HEK293 (cell line): ENCODE results near the gene SYAP1.
"Not testable (repeated sequence)": the region's sequence is repeated elsewhere in the genome, so short reads cannot be mapped to it uniquely, and the experiment has no call there.

Experiments used
- CTCF ChIA-PET: fragments of 350-600 bp; formaldehyde crosslinking; extraction: SDS; loops from one replicate; lab custom pipeline; 2021; ENCODE audit warnings: antibody characterized with exemption; lab: Yijun Ruan, JAX
- POLR2A ChIA-PET: fragments of 300-600 bp; formaldehyde crosslinking; extraction: SDS; loops from one replicate; lab custom pipeline; 2020; ENCODE audit warnings: antibody characterized with exemption, inconsistent platforms; lab: Yijun Ruan, JAX
- H3K27ac ChIP-seq: fragments of 200-500 bp; sonication (Bioruptor generic); 2 replicates; pipeline ENCODE4 v1.5.1; 2014; ENCODE audit warnings: low read depth, low read length, control low read depth, inconsistent platforms; ENCODE audit errors: extremely low read depth
- H3K36me3 ChIP-seq, 2 experiments: fragments of 200-500 bp in 1 of 2; sonication (Bioruptor generic) in 1 of 2; 1 replicate in 1 of 2; 2 replicates in 1 of 2; pipeline ENCODE4 v1.5.1; 2014 to 2017; ENCODE audit warnings: inconsistent platforms in 2 of 2, low read length in 2 of 2; ENCODE audit not compliant: control insufficient read depth in 2 of 2, insufficient read depth in 1 of 2
- H3K4me1 ChIP-seq: fragments of 200-500 bp; sonication (Bioruptor generic); 2 replicates; pipeline ENCODE4 v1.5.1; 2014; ENCODE audit warnings: mild to moderate bottlenecking, low read length, inconsistent platforms; ENCODE audit not compliant: control insufficient read depth, insufficient read depth
- H3K4me3 ChIP-seq: 2 replicates; pipeline ENCODE4 v1.5.1; 2011; ENCODE audit warnings: low read depth, mild to moderate bottlenecking, control low read depth, low read length, moderate library complexity
- H3K9me3 ChIP-seq: fragments of 200-500 bp; sonication (Bioruptor generic); 2 replicates; pipeline ENCODE4 v1.5.1; 2014; ENCODE audit warnings: low read depth, low read length, inconsistent platforms; ENCODE audit not compliant: control insufficient read depth, insufficient read depth
- MZF1 ChIP-seq: fragments of 450-650 bp; formaldehyde crosslinking; IDR thresholded peaks from 2 replicates; pipeline ENCODE4 v1.5.1; 2017; ENCODE audit warnings: missing biosample characterization, missing genetic modification characterization, borderline replicate concordance
- ZBTB1 ChIP-seq: fragments of 450-650 bp; formaldehyde crosslinking; IDR thresholded peaks from 2 replicates; pipeline ENCODE4 v1.5.1; 2016; ENCODE audit warnings: missing biosample characterization, missing genetic modification characterization
- ZBTB6 ChIP-seq: fragments of 450-650 bp; formaldehyde crosslinking; IDR thresholded peaks from 2 replicates; pipeline ENCODE4 v1.5.1; 2017; ENCODE audit warnings: missing biosample characterization, missing genetic modification characterization
- ZFHX2 ChIP-seq: fragments of 450-650 bp; formaldehyde crosslinking; conservative IDR thresholded peaks from 2 replicates; pipeline ENCODE4 v1.5.1; 2016; ENCODE audit warnings: missing biosample characterization, missing genetic modification characterization
- ZNF175 ChIP-seq: fragments of 450-650 bp; formaldehyde crosslinking; IDR thresholded peaks from 2 replicates; pipeline ENCODE4 v1.5.1; 2016; ENCODE audit warnings: missing biosample characterization, missing genetic modification characterization
- ZNF211 ChIP-seq: fragments of 450-650 bp; formaldehyde crosslinking; IDR thresholded peaks from 2 replicates; pipeline ENCODE4 v1.5.1; 2016; ENCODE audit warnings: low read depth, missing biosample characterization, missing genetic modification characterization
- ZNF266 ChIP-seq: fragments of 450-650 bp; formaldehyde crosslinking; IDR thresholded peaks from 2 replicates; pipeline ENCODE4 v1.5.1; 2016; ENCODE audit warnings: missing biosample characterization, missing genetic modification characterization, low read depth
- ZNF311 ChIP-seq: fragments of 450-650 bp; formaldehyde crosslinking; IDR thresholded peaks from 2 replicates; pipeline ENCODE4 v1.5.1; 2017; ENCODE audit warnings: missing biosample characterization, missing genetic modification characterization, borderline replicate concordance
- ZNF335 ChIP-seq: fragments of 450-650 bp; formaldehyde crosslinking; conservative IDR thresholded peaks from 2 replicates; pipeline ENCODE4 v1.5.1; 2016; ENCODE audit warnings: missing biosample characterization, missing genetic modification characterization
- ZNF366 ChIP-seq: fragments of 450-650 bp; formaldehyde crosslinking; conservative IDR thresholded peaks from 2 replicates; pipeline ENCODE4 v1.5.1; 2016; ENCODE audit warnings: missing biosample characterization, missing genetic modification characterization
- ZNF37A ChIP-seq: fragments of 450-650 bp; IDR thresholded peaks from 2 replicates; pipeline ENCODE4 v1.5.1; 2018; ENCODE audit warnings: missing biosample characterization, missing genetic modification characterization
- ZNF398 ChIP-seq: fragments of 450-650 bp; formaldehyde crosslinking; IDR thresholded peaks from 2 replicates; pipeline ENCODE4 v1.5.1; 2017; ENCODE audit warnings: missing biosample characterization, missing genetic modification characterization
- ZNF514 ChIP-seq: fragments of 450-650 bp; formaldehyde crosslinking; IDR thresholded peaks from 2 replicates; pipeline ENCODE4 v1.5.1; 2016; ENCODE audit warnings: missing biosample characterization, missing genetic modification characterization
- ZNF555 ChIP-seq: fragments of 450-650 bp; formaldehyde crosslinking; conservative IDR thresholded peaks from 2 replicates; pipeline ENCODE4 v1.5.1; 2017; ENCODE audit warnings: missing biosample characterization, mild to moderate bottlenecking, missing genetic modification characterization, inconsistent platforms
- ZNF558 ChIP-seq: fragments of 450-650 bp; formaldehyde crosslinking; IDR thresholded peaks from 2 replicates; pipeline ENCODE4 v1.5.1; 2016; ENCODE audit warnings: missing biosample characterization, missing genetic modification characterization
- ZNF571 ChIP-seq: fragments of 450-650 bp; formaldehyde crosslinking; IDR thresholded peaks from 2 replicates; pipeline ENCODE4 v1.5.0; 2017; ENCODE audit warnings: missing biosample characterization, missing genetic modification characterization
- ZNF596 ChIP-seq: fragments of 450-650 bp; IDR thresholded peaks from 2 replicates; pipeline ENCODE4 v1.5.0; 2018; ENCODE audit warnings: missing biosample characterization, mild to moderate bottlenecking, missing genetic modification characterization, moderate library complexity
- ZNF600 ChIP-seq: fragments of 450-650 bp; formaldehyde crosslinking; IDR thresholded peaks from 2 replicates; pipeline ENCODE4 v1.5.1; 2016; ENCODE audit warnings: missing biosample characterization, missing genetic modification characterization
- TF ChIP-seq, protein P1 (sequence below): fragments of 450-650 bp; formaldehyde crosslinking; IDR thresholded peaks from 2 replicates; pipeline ENCODE4 v1.5.1; 2016; ENCODE audit warnings: missing biosample characterization, missing genetic modification characterization

The SYAP1 gene

GRCh38 chrX:16778993-16779392, 59.6 kb downstream of the SYAP1 start:
- POLR2A ChIA-PET: no interaction called here
- TF ChIP-seq ZNF211 (tag by site-specific recombination) (no peak), ZNF266 (no peak), ZFHX2 (tag by site-specific recombination) (no peak), MZF1 (tag by site-specific recombination) (no peak), ZNF311 (no peak), ZNF366 (tag by site-specific recombination) (no peak), ZNF555 (no peak), ZNF37A (no peak), ZNF175 (tag by site-specific recombination) (no peak), ZNF335 (no peak), ZBTB6 (tag by site-specific recombination) (no peak)
- TF ChIP-seq, protein P1, sequence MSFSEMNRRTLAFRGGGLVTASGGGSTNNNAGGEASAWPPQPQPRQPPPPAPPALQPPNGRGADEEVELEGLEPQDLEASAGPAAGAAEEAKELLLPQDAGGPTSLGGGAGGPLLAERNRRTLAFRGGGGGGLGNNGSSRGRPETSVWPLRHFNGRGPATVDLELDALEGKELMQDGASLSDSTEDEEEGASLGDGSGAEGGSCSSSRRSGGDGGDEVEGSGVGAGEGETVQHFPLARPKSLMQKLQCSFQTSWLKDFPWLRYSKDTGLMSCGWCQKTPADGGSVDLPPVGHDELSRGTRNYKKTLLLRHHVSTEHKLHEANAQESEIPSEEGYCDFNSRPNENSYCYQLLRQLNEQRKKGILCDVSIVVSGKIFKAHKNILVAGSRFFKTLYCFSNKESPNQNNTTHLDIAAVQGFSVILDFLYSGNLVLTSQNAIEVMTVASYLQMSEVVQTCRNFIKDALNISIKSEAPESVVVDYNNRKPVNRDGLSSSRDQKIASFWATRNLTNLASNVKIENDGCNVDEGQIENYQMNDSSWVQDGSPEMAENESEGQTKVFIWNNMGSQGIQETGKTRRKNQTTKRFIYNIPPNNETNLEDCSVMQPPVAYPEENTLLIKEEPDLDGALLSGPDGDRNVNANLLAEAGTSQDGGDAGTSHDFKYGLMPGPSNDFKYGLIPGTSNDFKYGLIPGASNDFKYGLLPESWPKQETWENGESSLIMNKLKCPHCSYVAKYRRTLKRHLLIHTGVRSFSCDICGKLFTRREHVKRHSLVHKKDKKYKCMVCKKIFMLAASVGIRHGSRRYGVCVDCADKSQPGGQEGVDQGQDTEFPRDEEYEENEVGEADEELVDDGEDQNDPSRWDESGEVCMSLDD (tag by site-specific recombination): no peak
- Histone ChIP-seq H3K36me3 (no peaks in the 10 kb centered on the region), H3K4me3 (no peak overlapping the region), H3K9me3 (no peaks in the 10 kb centered on the region), H3K4me1 (no peaks in the 10 kb centered on the region), H3K27ac (no peak overlapping the region)
- CTCF ChIA-PET: interaction anchor here (0.6 kb wide), 1 partner anchor 46 kb away, joined by 4 read pairs; no protein-coding TSS in a partner anchor

DNA sequence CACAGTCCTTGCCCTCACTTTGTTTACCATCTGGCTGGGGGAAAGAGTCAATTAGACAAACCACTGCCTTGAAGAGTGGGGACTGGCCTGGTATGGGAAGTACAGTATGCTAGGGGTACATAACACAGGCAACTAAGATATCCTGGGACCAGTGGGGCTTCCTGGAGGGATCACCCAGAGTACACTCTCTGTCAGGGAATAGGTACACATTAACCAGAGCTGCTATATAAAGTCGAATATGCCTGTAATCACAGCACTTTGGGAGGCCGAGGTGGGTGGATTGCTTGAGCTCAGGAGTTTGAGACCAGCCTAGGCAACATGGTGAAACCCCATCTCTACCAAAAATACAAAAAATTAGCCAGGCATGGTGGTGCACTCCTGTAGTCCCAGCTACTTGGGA, 60.4 kb downstream of the SYAP1 start:
- H3K4me1 ChIP-seq: not testable (repeated sequence)

GRCh38 chrX:16783452-16783851, 64.0 kb downstream of the SYAP1 start:
- ChIA-PET POLR2A (interaction anchor here (1.5 kb wide), 1 partner anchor 12 kb away, joined by 10 read pairs; no protein-coding TSS in a partner anchor), CTCF (no interaction called here)
- TF ChIP-seq ZNF398 (tag by site-specific recombination) (no peak), ZNF514 (tag by site-specific recombination) (no peak), ZNF596 (tag by site-specific recombination) (no peak), ZNF600 (tag by site-specific recombination) (no peak), ZNF571 (tag by site-specific recombination) (no peak), ZNF37A (no peak), ZNF558 (tag by site-specific recombination) (no peak), ZBTB1 (no peak)
- peaks cover 10% of the 10 kb centered on the region; the same call in 1 of the 2 replicates for H3K4me1 ChIP-seq
- no peak overlapping the region for H3K27ac ChIP-seq
- peaks cover 0 to 3% of the 10 kb centered on the region in 2 experiments; a peak in 1 of 3 replicates for H3K36me3 ChIP-seq
- H3K4me3 ChIP-seq: no peak overlapping the region
- H3K9me3 ChIP-seq: no peaks in the 10 kb centered on the region

More for the DNA sequence above, 60.4 kb downstream of the SYAP1 start:
- CTCF ChIA-PET, H3K27ac ChIP-seq, H3K36me3 ChIP-seq, H3K9me3 ChIP-seq, H3K4me3 ChIP-seq, POLR2A ChIA-PET: not testable (repeated sequence)

- CTCF ChIA-PET, H3K9me3 ChIP-seq, H3K27ac ChIP-seq, H3K4me3 ChIP-seq, H3K4me1 ChIP-seq, H3K36me3 ChIP-seq: not testable (repeated sequence)
- POLR2A ChIA-PET: interaction anchor here (0.7 to 2.6 kb wide), 3 partner anchors 13 to 1311 kb away, joined by 3 to 42 read pairs (median 5); no protein-coding TSS in a partner anchor
These were observed 65.0 kb downstream of the SYAP1 start for GRCh38 chrX:16784440-16784839.
